ENCODE measurements around the gene DBF4. TPM values are rescaled to one million over a fixed set of nuclear protein-coding genes. Genes with fewer than 3 reads are reported as not detected.
A peak's percentile ranks its signal among the peaks of the same experiment; 100 is the strongest.
"Not testable (repeated sequence)": the region's sequence is repeated elsewhere in the genome, so short reads cannot be mapped to it uniquely, and the experiment has no call there.

Gene DBF4, protein sequence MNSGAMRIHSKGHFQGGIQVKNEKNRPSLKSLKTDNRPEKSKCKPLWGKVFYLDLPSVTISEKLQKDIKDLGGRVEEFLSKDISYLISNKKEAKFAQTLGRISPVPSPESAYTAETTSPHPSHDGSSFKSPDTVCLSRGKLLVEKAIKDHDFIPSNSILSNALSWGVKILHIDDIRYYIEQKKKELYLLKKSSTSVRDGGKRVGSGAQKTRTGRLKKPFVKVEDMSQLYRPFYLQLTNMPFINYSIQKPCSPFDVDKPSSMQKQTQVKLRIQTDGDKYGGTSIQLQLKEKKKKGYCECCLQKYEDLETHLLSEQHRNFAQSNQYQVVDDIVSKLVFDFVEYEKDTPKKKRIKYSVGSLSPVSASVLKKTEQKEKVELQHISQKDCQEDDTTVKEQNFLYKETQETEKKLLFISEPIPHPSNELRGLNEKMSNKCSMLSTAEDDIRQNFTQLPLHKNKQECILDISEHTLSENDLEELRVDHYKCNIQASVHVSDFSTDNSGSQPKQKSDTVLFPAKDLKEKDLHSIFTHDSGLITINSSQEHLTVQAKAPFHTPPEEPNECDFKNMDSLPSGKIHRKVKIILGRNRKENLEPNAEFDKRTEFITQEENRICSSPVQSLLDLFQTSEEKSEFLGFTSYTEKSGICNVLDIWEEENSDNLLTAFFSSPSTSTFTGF
- 1 to 10 TPM; 1.6 to 2.2 TPM for total RNA-seq

DNA sequence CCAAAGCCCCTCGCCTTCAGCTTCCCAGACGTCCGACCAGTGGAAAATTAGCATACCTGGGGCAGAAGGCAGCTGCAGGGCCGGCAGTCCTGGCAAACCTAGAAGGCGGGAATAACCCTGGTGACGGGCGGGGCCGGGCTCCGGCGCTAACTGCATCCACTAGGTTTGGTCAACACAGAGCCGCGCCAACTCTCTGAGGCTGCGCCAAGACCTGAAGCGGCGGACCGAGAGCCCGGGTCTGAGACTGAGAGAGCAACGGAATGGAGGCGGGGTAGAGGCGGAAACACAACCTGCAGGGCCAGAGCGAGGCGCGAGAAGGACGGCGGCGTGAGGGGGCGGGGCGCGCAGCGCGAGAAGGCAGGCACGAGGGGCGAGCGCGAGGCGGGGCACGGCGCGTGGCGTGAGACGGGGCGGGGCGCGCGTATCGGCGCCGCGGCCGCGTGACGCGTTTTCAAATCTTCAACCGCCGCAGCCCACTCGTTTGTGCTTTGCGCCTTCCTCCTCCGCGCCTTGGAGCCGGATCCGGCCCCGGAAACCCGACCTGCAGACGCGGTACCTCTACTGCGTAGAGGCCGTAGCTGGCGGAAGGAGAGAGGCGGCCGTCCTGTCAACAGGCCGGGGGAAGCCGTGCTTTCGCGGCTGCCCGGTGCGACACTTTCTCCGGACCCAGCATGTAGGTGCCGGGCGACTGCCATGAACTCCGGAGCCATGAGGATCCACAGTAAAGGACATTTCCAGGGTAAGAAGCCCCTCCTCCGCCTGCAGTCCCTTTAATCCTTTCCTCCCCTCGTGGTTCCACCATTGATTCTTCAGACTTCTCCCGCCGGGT, at the start of gene DBF4, which contains the start of gene SLC25A40:
DBF4 (plus strand) TSS at position 454 of the 829 bp plus-strand sequence; CDS start at position 694, 240 bp downstream.
SLC25A40 (minus strand) TSS at position 321 of the 829 bp plus-strand sequence. CDS start 17,633 bp downstream, outside the sequence.
- H3K4me3 ChIP-seq: peak within 1 kb of the TSS; percentile 63 to 93
- peaks cover 0 to 37% of the 10 kb centered on the region in 2 donors for H3K4me1 ChIP-seq
- peak within 1 kb of the TSS; percentile 92 to 97 for H3K27ac ChIP-seq
- DNase-seq (ENCODE audit: low spot score): peak; percentile 91
- no peaks in the 10 kb centered on the region for H3K27me3 ChIP-seq
- H3K9me3 ChIP-seq: peaks cover 0 to 10% of the 10 kb centered on the region in 2 donors
- TF ChIP-seq, protein P1, sequence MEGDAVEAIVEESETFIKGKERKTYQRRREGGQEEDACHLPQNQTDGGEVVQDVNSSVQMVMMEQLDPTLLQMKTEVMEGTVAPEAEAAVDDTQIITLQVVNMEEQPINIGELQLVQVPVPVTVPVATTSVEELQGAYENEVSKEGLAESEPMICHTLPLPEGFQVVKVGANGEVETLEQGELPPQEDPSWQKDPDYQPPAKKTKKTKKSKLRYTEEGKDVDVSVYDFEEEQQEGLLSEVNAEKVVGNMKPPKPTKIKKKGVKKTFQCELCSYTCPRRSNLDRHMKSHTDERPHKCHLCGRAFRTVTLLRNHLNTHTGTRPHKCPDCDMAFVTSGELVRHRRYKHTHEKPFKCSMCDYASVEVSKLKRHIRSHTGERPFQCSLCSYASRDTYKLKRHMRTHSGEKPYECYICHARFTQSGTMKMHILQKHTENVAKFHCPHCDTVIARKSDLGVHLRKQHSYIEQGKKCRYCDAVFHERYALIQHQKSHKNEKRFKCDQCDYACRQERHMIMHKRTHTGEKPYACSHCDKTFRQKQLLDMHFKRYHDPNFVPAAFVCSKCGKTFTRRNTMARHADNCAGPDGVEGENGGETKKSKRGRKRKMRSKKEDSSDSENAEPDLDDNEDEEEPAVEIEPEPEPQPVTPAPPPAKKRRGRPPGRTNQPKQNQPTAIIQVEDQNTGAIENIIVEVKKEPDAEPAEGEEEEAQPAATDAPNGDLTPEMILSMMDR (IDR thresholded peaks at IDR 0.05): peak in 1 of 2 donors; percentile 7
- no peaks in the 10 kb centered on the region for H3K36me3 ChIP-seq

DNA sequence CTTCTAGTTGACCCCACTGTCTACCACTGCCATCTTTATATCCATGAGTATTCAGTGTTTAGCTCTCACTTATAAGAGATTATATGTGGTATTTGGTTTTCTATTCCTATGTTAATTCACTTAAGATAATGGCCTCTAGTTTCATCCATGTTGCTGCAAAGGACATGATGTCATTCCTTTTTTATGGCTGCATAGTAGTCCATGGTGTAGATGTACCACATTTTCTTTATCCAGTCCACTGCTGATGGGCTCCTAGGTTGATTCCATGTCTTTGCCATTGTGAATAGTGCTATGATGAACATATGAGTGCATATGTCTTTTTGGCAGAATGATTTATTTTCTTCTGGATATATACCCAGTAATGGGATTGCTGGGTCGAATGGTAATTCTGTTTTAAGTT, 47.9 kb upstream of the DBF4 start:
- not testable (repeated sequence) for H3K9me3 ChIP-seq; H3K27me3 ChIP-seq; H3K4me3 ChIP-seq; H3K36me3 ChIP-seq; H3K4me1 ChIP-seq; H3K27ac ChIP-seq; DNase-seq (ENCODE audit: low spot score)

DNA sequence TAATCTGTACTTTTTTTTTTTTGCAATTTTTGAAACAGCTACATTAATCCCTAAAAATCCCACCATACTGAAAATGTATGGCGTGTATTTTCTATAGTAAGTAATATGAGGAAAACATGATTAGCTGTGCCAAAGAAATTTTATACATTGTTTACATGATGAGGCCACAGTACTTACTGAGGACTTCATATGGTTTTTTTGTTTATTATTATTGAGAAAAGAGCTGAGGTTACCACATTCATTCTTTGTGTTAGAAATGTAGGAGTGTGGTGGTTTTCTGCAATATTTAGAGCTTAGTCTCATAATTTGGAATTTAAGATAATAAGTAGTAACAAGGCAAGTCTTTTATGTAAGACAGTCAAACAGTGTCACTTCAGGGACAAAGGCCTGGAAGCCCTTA, 45.2 kb upstream of the DBF4 start:
- Histone ChIP-seq H3K36me3 (no peaks in the 10 kb centered on the region), H3K4me3 (no peak overlapping the region), H3K9me3 (no peaks in the 10 kb centered on the region), H3K27me3 (no peaks in the 10 kb centered on the region), H3K4me1 (no peaks in the 10 kb centered on the region), H3K27ac (no peak overlapping the region)
- TF ChIP-seq, protein P1 (IDR thresholded peaks at IDR 0.05): no peak
- no peak for DNase-seq (ENCODE audit: low spot score)

DNA sequence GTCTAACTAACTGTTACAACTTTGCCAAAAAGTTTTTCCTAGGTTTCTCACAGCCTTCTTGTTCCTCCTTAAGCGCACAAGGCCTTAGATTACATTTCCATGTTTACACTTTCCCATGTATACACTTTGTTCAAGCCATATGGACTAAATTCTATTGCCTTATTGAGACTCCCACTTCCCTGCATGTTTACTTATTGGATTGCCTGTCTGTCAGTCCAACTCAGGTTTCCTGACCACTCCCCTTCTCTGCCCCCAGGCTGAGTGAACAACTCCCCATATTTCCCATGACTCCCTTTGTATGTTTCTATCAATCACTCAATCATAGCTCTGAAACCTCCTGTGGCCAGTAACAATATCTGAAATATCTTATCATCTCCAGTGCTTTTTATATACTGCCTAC, 43.2 kb upstream of the DBF4 start:
- no peak for DNase-seq (ENCODE audit: low spot score)
- Histone ChIP-seq H3K36me3 (no peaks in the 10 kb centered on the region), H3K27ac (no peak overlapping the region), H3K4me3 (no peak overlapping the region), H3K9me3 (no peaks in the 10 kb centered on the region), H3K27me3 (no peaks in the 10 kb centered on the region), H3K4me1 (no peaks in the 10 kb centered on the region)
- TF ChIP-seq, protein P1 (IDR thresholded peaks at IDR 0.05): no peak

DNA sequence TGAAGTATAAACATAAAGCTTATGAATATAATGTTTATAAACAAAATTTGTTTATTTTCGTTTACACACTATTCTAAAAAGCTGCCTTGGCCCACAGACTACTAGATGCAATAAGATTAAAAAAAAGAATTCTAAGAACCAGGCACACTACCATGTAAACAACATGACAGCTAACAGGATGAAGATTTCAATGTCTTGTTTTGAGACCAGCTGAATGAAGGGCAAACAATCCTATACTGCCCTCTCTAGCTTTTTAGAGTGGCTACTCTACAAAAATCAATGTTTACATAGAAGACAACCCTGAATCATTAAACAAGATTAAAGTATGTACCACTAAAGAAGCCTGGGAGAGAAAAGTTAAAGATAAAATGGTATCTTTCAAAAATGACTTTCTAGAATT, 38.7 kb upstream of the DBF4 start:
- H3K4me1 ChIP-seq: no peaks in the 10 kb centered on the region
- DNase-seq (ENCODE audit: low spot score): no peak
- H3K27me3 ChIP-seq: no peaks in the 10 kb centered on the region
- no peaks in the 10 kb centered on the region for H3K9me3 ChIP-seq
- H3K4me3 ChIP-seq: no peak overlapping the region
- H3K27ac ChIP-seq: no peak overlapping the region
- H3K36me3 ChIP-seq: no peaks in the 10 kb centered on the region
- TF ChIP-seq, protein P1 (IDR thresholded peaks at IDR 0.05): no peak
